CD8-positive, alpha-beta memory T cell (primary cell): ENCODE data around the gene HAGH. TPM values are rescaled to one million over a fixed set of nuclear protein-coding genes. Genes with fewer than 3 reads are reported as not detected.

Experiments
- CTCF ChIA-PET: fragments of 350-600 bp; sonication (Branson Sonifier 250); formaldehyde crosslinking; loops from one replicate; lab custom pipeline; 2021; ENCODE audit warnings: antibody characterized with exemption; lab: Charles Lee
- POLR2A ChIA-PET: fragments of 350-600 bp; sonication (Branson Sonifier 250); formaldehyde crosslinking; loops from one replicate; lab custom pipeline; 2021; ENCODE audit warnings: antibody characterized with exemption; lab: Charles Lee
- DNase-seq, 5 donors: peaks; one replicate each; pipeline versions ENCODE4 v3.0.0 to v3.0.0-alpha.2; 2020 to 2022; ENCODE audit warnings: mixed read lengths in 1 of 5
- H3K27ac ChIP-seq: one replicate; pipeline ENCODE4 v1.7.0; 2013; ENCODE audit warnings: low read depth, mild to moderate bottlenecking, low read length, moderate library complexity
- H3K27me3 ChIP-seq: 2 replicates; pipeline ENCODE4 v1.7.0; 2013; ENCODE audit warnings: low read length, mild to moderate bottlenecking; ENCODE audit not compliant: insufficient read depth, poor library complexity, severe bottlenecking
- H3K36me3 ChIP-seq: 2 replicates; pipeline ENCODE4 v1.7.0; 2013; ENCODE audit warnings: mild to moderate bottlenecking, low read length, moderate library complexity; ENCODE audit not compliant: insufficient read depth
- H3K4me1 ChIP-seq: 2 replicates; pipeline ENCODE4 v1.7.0; 2013; ENCODE audit warnings: mild to moderate bottlenecking, low read length, moderate library complexity; ENCODE audit not compliant: insufficient read depth
- H3K4me3 ChIP-seq: 2 replicates; pipeline ENCODE4 v1.7.0; 2013; ENCODE audit warnings: mild to moderate bottlenecking, low read length
- H3K9me3 ChIP-seq: 2 replicates; pipeline ENCODE4 v1.7.0; 2013; ENCODE audit warnings: mild to moderate bottlenecking, low read length
- H3K27ac Mint-ChIP-seq, 8 donors: one replicate each; pipeline ENCODE4 v1.8.0; 2020 to 2021; ENCODE audit warnings: mixed read lengths in 8 of 8, mild to moderate bottlenecking in 6 of 8, inconsistent platforms in 3 of 8, moderate library complexity in 3 of 8
- H3K27me3 Mint-ChIP-seq, 2 donors: one replicate each; pipeline ENCODE4 v1.8.0; 2020 to 2021; ENCODE audit warnings: mixed read lengths in 2 of 2, mild to moderate bottlenecking in 1 of 2, moderate library complexity in 1 of 2
- H3K36me3 Mint-ChIP-seq, 3 donors: one replicate each; pipeline ENCODE4 v1.8.0; 2020 to 2021; ENCODE audit warnings: mixed read lengths in 3 of 3, inconsistent platforms in 1 of 3, mild to moderate bottlenecking in 1 of 3
- H3K4me1 Mint-ChIP-seq, 3 donors: one replicate each; pipeline ENCODE4 v1.8.0; 2020 to 2021; ENCODE audit warnings: mixed read lengths in 3 of 3, inconsistent platforms in 1 of 3, mild to moderate bottlenecking in 1 of 3
- H3K4me3 Mint-ChIP-seq, 7 donors: one replicate each; pipeline ENCODE4 v1.8.0; 2020 to 2021; ENCODE audit warnings: mixed read lengths in 7 of 7, mild to moderate bottlenecking in 6 of 7, moderate library complexity in 4 of 7, inconsistent platforms in 2 of 7
- H3K9me3 Mint-ChIP-seq, 5 donors: one replicate each; pipeline ENCODE4 v1.8.0; 2020 to 2022; ENCODE audit warnings: mixed read lengths in 5 of 5, mild to moderate bottlenecking in 3 of 5, moderate library complexity in 2 of 5, inconsistent platforms in 1 of 5
- polyA plus RNA-seq: library from polyadenylated mRNA; unstranded; fragments of 300-500 nt; fragmentation: Illumina TruSeq; gene quantifications from one replicate; pipeline ENCODE4 v1.2.3, GENCODE V29; 2021
- total RNA-seq, 2 experiments: library from RNA; stranded (reverse); gene quantifications; one replicate each; pipeline ENCODE4 v1.2.3, GENCODE V29; 2021

The HAGH gene
- total and polyA plus RNA-seq, 3 experiments from 2014 or later, result 41.2 to 54.3 (median 44.5) TPM

DNA sequence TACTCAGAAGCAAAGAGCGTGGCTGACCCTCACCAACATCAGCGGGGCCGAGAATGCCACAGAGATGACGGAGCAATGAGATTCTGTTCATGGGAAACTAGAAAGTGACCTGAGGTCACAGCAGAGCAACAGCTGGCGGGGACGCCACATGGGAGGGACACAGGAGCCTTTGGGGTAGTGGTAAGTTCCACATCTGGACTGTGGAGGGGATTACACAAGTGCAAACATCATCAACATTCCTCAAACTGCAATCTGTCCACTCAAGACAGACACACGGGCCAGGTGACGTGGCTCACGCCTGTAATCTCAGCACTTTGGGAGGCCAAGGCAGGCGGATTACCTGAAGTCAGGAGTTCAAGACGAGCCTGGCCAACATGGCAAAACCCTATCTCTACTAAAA lies 11.2 kb downstream of the HAGH start:
- Histone ChIP-seq H3K27ac (no peak overlapping the region), H3K36me3 (peaks cover 14% of the 10 kb centered on the region)
- peak overlapping the region in 3 of 8 donors; percentile 17 to 43 (median 27) for H3K27ac Mint-ChIP-seq

DNA sequence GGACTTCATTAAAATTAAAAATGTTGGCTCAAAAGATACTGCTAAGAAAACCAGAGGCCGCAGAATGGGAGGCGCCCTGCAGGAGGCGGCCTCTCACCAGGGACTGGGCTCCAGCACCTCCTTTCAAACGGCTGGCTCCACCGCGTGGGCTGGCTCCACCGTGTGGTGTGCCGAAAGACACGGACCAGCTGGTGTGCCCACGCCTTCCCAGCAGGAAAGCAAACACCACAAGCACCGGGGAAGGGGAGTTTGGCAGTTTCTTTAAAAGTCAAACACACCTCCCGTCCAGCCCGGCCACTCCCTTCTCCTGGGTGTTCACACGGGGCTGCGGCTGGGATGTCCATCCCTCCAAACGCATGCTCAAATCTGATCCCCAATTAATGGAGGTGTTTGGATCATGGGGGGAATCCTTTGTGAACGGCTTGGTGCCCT lies 13.9 kb downstream of the HAGH start:
- Histone ChIP-seq H3K36me3 (peaks cover 27% of the 10 kb centered on the region), H3K4me3 (no peak overlapping the region), H3K27me3 (no peaks in the 10 kb centered on the region), H3K4me1 (no peaks in the 10 kb centered on the region), H3K27ac (no peak overlapping the region), H3K9me3 (no peaks in the 10 kb centered on the region)
- ChIA-PET CTCF (interaction anchor here (0.9 kb wide), 1 partner anchor 10 kb away, joined by 5 read pairs; no protein-coding TSS in a partner anchor), POLR2A (no interaction called here)
- Mint-ChIP-seq H3K27me3 (no peaks in the 10 kb centered on the region), H3K4me1 (peaks cover 0 to 11% (median 5%) of the 10 kb centered on the region in 3 donors), H3K9me3 (no peaks in the 10 kb centered on the region), H3K27ac (peak overlapping the region in 3 of 8 donors; percentile 7 to 52 (median 33)), H3K4me3 (no peak overlapping the region), H3K36me3 (peaks cover under 1 to 60% (median 9%) of the 10 kb centered on the region in 3 donors)
- DNase-seq, result peak in 3 of 5 donors; percentile 21 to 62 (median 51)

More for the DNA sequence above, 11.2 kb downstream of the HAGH start:
- Histone ChIP-seq H3K9me3 (no peaks in the 10 kb centered on the region), H3K27me3 (no peaks in the 10 kb centered on the region), H3K4me3 (no peak overlapping the region), H3K4me1 (no peaks in the 10 kb centered on the region)
- H3K4me3 Mint-ChIP-seq, result no peak overlapping the region
- H3K4me1 Mint-ChIP-seq, result peaks cover 0 to 11% (median 5%) of the 10 kb centered on the region in 3 donors
- H3K27me3 Mint-ChIP-seq, result no peaks in the 10 kb centered on the region
- no peak for DNase-seq
- CTCF ChIA-PET, result no interaction called here
- POLR2A ChIA-PET, result no interaction called here
- no peaks in the 10 kb centered on the region for H3K9me3 Mint-ChIP-seq
- peaks cover 0 to 53% (median 9%) of the 10 kb centered on the region in 3 donors for H3K36me3 Mint-ChIP-seq

DNA sequence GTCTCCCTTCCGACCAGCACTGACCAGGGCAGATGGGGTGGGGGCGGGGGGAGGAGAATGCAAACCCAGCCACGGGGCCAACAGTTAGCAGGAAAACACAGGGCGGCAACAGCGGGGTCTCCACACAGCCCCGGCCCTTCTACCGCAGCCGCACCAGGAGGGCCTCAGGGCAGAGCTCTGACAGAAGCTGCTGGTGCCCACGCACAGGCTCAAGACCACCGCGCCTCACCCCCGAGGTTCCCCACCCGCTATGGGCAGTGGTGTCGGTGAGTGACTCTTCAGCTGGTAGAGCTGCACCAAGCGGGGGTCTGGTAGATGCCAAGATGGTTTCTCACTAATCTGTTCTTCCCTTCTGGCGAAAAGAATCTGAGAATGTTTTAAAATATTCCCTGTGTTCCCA lies 16.1 kb downstream of the HAGH start:
- H3K27ac ChIP-seq, result no peak overlapping the region
- ChIA-PET CTCF (interaction anchor here (0.7 kb wide), 1 partner anchor 150 kb away, joined by 4 read pairs; no protein-coding TSS in a partner anchor), POLR2A (interaction anchor here (0.6 kb wide), 1 partner anchor 558 kb away, joined by 3 read pairs; no protein-coding TSS in a partner anchor)
- Mint-ChIP-seq H3K9me3 (no peaks in the 10 kb centered on the region), H3K4me3 (no peak overlapping the region), H3K27me3 (no peaks in the 10 kb centered on the region), H3K27ac (no peak overlapping the region), H3K4me1 (peaks cover 0 to 11% (median 5%) of the 10 kb centered on the region in 3 donors), H3K36me3 (peaks cover 7 to 57% (median 14%) of the 10 kb centered on the region in 3 donors)
- H3K27me3 ChIP-seq, result no peaks in the 10 kb centered on the region
- H3K36me3 ChIP-seq, result peaks cover 28% of the 10 kb centered on the region
- no peak overlapping the region for H3K4me3 ChIP-seq
- DNase-seq, result no peak
- no peaks in the 10 kb centered on the region for H3K9me3 ChIP-seq
- H3K4me1 ChIP-seq, result no peaks in the 10 kb centered on the region

DNA sequence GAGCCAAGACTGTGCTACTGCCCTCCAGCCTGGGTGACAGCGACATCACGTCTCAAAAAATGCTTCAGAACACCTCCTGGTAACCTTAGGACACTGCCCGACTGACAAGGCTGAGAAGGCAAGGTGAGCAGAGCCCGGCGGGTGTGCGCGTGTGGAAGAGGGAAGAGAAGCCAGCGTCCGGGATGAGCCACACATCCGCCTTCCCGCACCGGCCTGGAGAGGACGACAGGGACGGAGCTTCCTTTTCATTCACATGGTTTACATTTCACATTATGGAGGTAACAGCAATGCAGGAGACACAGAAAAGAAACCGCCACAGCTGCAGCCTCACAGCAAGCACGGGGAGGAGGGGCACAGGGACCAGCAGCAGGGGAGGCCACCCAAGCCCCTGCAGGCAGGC lies 16.5 kb downstream of the HAGH start:
- POLR2A ChIA-PET, result interaction anchor here (0.6 kb wide), 1 partner anchor 557 kb away, joined by 3 read pairs; no protein-coding TSS in a partner anchor
- peaks cover 0 to 8% (median 5%) of the 10 kb centered on the region in 3 donors for H3K4me1 Mint-ChIP-seq
- H3K9me3 Mint-ChIP-seq, result no peaks in the 10 kb centered on the region

DNA sequence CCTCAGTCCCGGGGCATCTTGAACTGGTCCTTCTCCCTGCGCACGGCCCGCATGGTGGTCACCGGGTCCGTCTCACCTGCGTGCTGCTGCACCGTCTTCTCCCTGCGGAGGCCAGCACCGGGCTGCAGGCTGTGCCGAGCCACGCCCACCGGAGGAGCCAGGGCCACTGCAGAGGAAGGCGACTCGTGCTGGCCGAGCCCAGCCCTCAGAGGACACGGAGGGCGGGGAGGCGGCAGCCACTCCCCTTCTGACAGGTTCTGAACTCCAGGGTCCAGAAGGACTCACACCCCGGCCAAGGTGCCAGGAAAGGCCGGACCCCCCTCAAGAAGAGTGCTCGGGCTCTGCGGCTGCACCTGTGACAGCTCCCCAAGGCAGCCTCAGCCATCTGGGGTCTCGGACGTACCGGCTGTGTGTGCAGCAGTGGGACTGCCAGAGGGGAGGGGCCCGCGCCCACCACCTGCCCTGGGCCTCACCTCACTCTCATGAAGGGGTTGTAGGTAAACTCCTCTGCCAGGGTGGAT lies 17.3 kb downstream of the HAGH start:
- Histone ChIP-seq H3K27me3 (no peaks in the 10 kb centered on the region), H3K27ac (no peak overlapping the region), H3K4me3 (no peak overlapping the region), H3K4me1 (no peaks in the 10 kb centered on the region), H3K9me3 (no peaks in the 10 kb centered on the region), H3K36me3 (peaks cover 21% of the 10 kb centered on the region)
- Mint-ChIP-seq H3K36me3 (peaks cover 7 to 53% (median 11%) of the 10 kb centered on the region in 3 donors), H3K4me3 (no peak overlapping the region), H3K27me3 (no peaks in the 10 kb centered on the region), H3K27ac (no peak overlapping the region), H3K4me1 (peaks cover 0 to 7% (median 5%) of the 10 kb centered on the region in 3 donors), H3K9me3 (no peaks in the 10 kb centered on the region)
- CTCF ChIA-PET, result no interaction called here
- POLR2A ChIA-PET, result no interaction called here
- no peak for DNase-seq

More for the DNA sequence above, 16.5 kb downstream of the HAGH start:
- Histone ChIP-seq H3K4me1 (no peaks in the 10 kb centered on the region), H3K27me3 (no peaks in the 10 kb centered on the region), H3K27ac (no peak overlapping the region), H3K9me3 (no peaks in the 10 kb centered on the region), H3K4me3 (no peak overlapping the region), H3K36me3 (peaks cover 23% of the 10 kb centered on the region)
- Mint-ChIP-seq H3K27me3 (no peaks in the 10 kb centered on the region), H3K4me3 (no peak overlapping the region), H3K36me3 (peaks cover 7 to 54% (median 11%) of the 10 kb centered on the region in 3 donors), H3K27ac (no peak overlapping the region)
- CTCF ChIA-PET, result interaction anchor here (0.7 kb wide), 1 partner anchor 151 kb away, joined by 4 read pairs; no protein-coding TSS in a partner anchor
- no peak for DNase-seq

DNA sequence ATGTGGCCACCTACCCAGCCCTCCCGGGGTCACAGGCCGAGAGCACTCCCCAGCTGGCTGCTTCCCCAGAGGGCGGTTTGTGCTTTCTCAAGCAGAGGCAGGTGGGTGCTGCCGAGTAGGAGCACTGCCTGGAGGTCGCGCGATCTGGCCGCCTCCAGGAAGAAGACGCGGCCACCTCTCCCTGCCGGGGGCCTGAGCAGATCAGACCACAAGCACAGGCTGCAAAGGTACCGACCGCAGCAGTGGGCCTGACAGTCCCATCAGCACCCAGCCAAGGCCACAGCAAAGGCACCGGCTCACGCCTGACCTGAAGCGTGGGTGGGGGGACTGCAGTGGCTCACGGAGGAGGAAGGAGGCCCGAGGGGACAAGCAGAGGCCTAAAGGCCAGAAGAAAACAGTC lies 17.9 kb downstream of the HAGH start:
- CTCF ChIA-PET, result no interaction called here
- Mint-ChIP-seq H3K36me3 (peaks cover 7 to 50% (median 11%) of the 10 kb centered on the region in 3 donors), H3K9me3 (no peaks in the 10 kb centered on the region), H3K27ac (no peak overlapping the region), H3K4me1 (peaks cover 0 to 7% (median 5%) of the 10 kb centered on the region in 3 donors), H3K4me3 (no peak overlapping the region), H3K27me3 (no peaks in the 10 kb centered on the region)
- Histone ChIP-seq H3K4me3 (no peak overlapping the region), H3K36me3 (peaks cover 21% of the 10 kb centered on the region), H3K27me3 (no peaks in the 10 kb centered on the region), H3K9me3 (no peaks in the 10 kb centered on the region), H3K4me1 (no peaks in the 10 kb centered on the region), H3K27ac (no peak overlapping the region)
- POLR2A ChIA-PET, result no interaction called here
- DNase-seq, result no peak

DNA sequence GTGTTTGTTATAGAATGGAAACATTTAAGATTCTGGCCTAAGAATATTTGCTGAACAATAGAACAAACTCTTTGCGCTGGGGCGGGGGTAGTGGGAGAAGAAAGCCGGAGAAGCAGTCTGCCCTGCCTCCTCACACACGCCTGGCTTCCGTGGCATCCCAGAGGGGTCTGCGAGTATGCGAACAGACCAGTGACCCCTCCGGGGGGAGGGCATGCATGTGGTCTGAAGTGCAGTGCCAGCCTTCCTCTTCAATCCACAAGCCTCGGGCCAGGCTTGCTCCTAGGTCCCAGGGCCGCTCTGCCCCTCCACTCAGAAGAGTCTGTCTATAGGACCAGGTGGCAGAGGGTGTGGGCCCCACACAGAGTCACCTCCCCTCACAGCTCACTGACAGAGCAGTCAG lies 19.0 kb downstream of the HAGH start:
- Histone ChIP-seq H3K36me3 (peaks cover 21% of the 10 kb centered on the region), H3K4me1 (no peaks in the 10 kb centered on the region), H3K4me3 (no peak overlapping the region), H3K27me3 (no peaks in the 10 kb centered on the region), H3K27ac (no peak overlapping the region), H3K9me3 (no peaks in the 10 kb centered on the region)
- Mint-ChIP-seq H3K27ac (no peak overlapping the region), H3K36me3 (peaks cover 6 to 43% (median 7%) of the 10 kb centered on the region in 3 donors), H3K27me3 (no peaks in the 10 kb centered on the region), H3K9me3 (no peaks in the 10 kb centered on the region), H3K4me3 (no peak overlapping the region), H3K4me1 (no peaks in the 10 kb centered on the region)
- CTCF ChIA-PET, result no interaction called here
- no peak for DNase-seq
- POLR2A ChIA-PET, result no interaction called here

DNA sequence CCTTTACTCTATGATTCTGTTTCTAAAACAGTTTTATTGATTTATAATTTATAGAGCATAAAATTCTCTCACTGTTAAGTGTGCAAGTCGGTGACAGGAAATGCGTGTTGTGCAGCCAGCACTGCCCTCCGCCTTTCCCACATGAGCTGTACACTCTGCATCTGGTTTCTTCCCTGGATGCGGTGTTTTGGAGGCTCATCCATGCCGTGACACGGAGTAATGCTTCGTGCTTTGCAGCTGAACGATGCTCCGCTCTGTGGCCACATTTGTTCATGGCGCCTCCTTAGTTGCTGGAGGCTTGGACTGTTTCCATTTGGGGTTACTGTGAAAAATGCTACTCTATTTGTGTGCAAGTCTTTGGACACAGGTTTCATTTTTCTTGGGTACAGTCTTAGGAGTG lies 25.9 kb downstream of the HAGH start:
- no peaks in the 10 kb centered on the region for H3K27me3 ChIP-seq
- no peaks in the 10 kb centered on the region for H3K27me3 Mint-ChIP-seq
- no peaks in the 10 kb centered on the region for H3K4me1 Mint-ChIP-seq
- no peak overlapping the region for H3K4me3 ChIP-seq
- no peak for DNase-seq
- ChIA-PET POLR2A (no interaction called here), CTCF (interaction anchor here (1.2 kb wide), 1 partner anchor 39 kb away, joined by 3 read pairs; no protein-coding TSS in a partner anchor)
- H3K36me3 Mint-ChIP-seq, result peaks cover 3 to 5% (median 4%) of the 10 kb centered on the region in 3 donors
- peaks cover 3 to 10% (median 7%) of the 10 kb centered on the region in 5 donors for H3K9me3 Mint-ChIP-seq
- H3K4me3 Mint-ChIP-seq, result no peak overlapping the region
- H3K36me3 ChIP-seq, result no peaks in the 10 kb centered on the region
- no peak overlapping the region for H3K27ac ChIP-seq
- no peak overlapping the region for H3K27ac Mint-ChIP-seq
- H3K4me1 ChIP-seq, result no peaks in the 10 kb centered on the region
- H3K9me3 ChIP-seq, result no peaks in the 10 kb centered on the region
